OCI-LY7 (cell line): ENCODE data around the gene GHITM. TPM values are rescaled to one million over a fixed set of nuclear protein-coding genes. Genes with fewer than 3 reads are reported as not detected.

Experiments used
- BruUV-seq: library from RNA; stranded (reverse); fragments of 400-500 nt; replicated peaks from 2 replicates; lab custom pipeline; 2021; lab: Mats Ljungman, UMichigan
- CTCF ChIA-PET: fragments of 300-600 bp; sonication (Branson Sonifier 250); formaldehyde crosslinking; loops from one replicate; lab custom pipeline; 2022; ENCODE audit warnings: antibody characterized with exemption; ENCODE audit not compliant: unreplicated experiment; lab: Charles Lee
- POLR2A ChIA-PET: fragments of 300-600 bp; sonication (Branson Sonifier 250); formaldehyde crosslinking; loops from one replicate; lab custom pipeline; 2022; ENCODE audit warnings: antibody characterized with exemption; lab: Charles Lee
- DNase-seq: peaks from one replicate; pipeline ENCODE4 v3.0.0-alpha.2; 2015; ENCODE audit warnings: low spot score
- H2AFZ ChIP-seq: fragments of 200-600 bp; sonication (generic), shearing (Covaris generic); 2 replicates; pipeline ENCODE4 v1.6.1; 2014; ENCODE audit warnings: mild to moderate bottlenecking, antibody characterized with exemption, low read length, moderate library complexity
- H3K27ac ChIP-seq: fragments of 200-600 bp; sonication (generic); 2 replicates; pipeline ENCODE4 v1.5.1; 2014; ENCODE audit warnings: mixed run types, low read depth, mild to moderate bottlenecking, moderate library complexity, low read length, inconsistent platforms; ENCODE audit not compliant: poor library complexity, severe bottlenecking
- H3K36me3 ChIP-seq: fragments of 200-600 bp; sonication (generic); 2 replicates; pipeline ENCODE4 v1.6.1; 2014; ENCODE audit warnings: mild to moderate bottlenecking, antibody characterized with exemption, low read length, moderate library complexity, mixed read lengths; ENCODE audit not compliant: insufficient read depth
- H3K4me1 ChIP-seq: fragments of 200-600 bp; sonication (generic); 2 replicates; pipeline ENCODE4 v1.5.1; 2014; ENCODE audit warnings: mild to moderate bottlenecking, low read length; ENCODE audit not compliant: insufficient read depth, poor library complexity, severe bottlenecking
- H3K4me2 ChIP-seq: fragments of 200-600 bp; sonication (generic); 2 replicates; pipeline ENCODE4 v1.6.1; 2014; ENCODE audit warnings: mild to moderate bottlenecking, low read length
- H3K4me3 ChIP-seq: fragments of 200-600 bp; sonication (generic); 2 replicates; pipeline ENCODE4 v1.5.1; 2014; ENCODE audit warnings: mild to moderate bottlenecking, low read depth, low read length; ENCODE audit not compliant: poor library complexity, severe bottlenecking
- H3K79me2 ChIP-seq: fragments of 200-600 bp; sonication (generic); 2 replicates; pipeline ENCODE4 v1.6.1; 2016; ENCODE audit warnings: low read depth, mild to moderate bottlenecking, low read length, moderate library complexity, mixed read lengths; ENCODE audit not compliant: insufficient read depth
- H3K9me2 ChIP-seq: fragments of 200-600 bp; sonication (generic); 2 replicates; pipeline ENCODE4 v1.6.1; 2016; ENCODE audit warnings: mild to moderate bottlenecking, low read length, mixed read lengths; ENCODE audit not compliant: insufficient read depth
- H3K9me3 ChIP-seq: fragments of 200-600 bp; sonication (generic); 2 replicates; pipeline ENCODE4 v1.6.1; 2014; ENCODE audit warnings: mild to moderate bottlenecking, mixed run types, low read length, mixed read lengths
- H4K20me1 ChIP-seq: fragments of 200-600 bp; sonication (generic); 2 replicates; pipeline ENCODE4 v1.6.1; 2014; ENCODE audit warnings: mild to moderate bottlenecking, antibody characterized with exemption, low read length, moderate library complexity, mixed read lengths; ENCODE audit not compliant: insufficient read depth
- EZH2phosphoT487 ChIP-seq: fragments of 200-600 bp; sonication (generic); IDR thresholded peaks from 2 replicates; pipeline ENCODE4 v1.6.1; 2018; ENCODE audit warnings: low read depth, borderline replicate concordance, mild to moderate bottlenecking, mixed run types, antibody characterized with exemption, low read length, moderate library complexity, mixed read lengths
- intact Hi-C: fragments of 100-400 bp; cut with micrococcal nuclease; formaldehyde crosslinking; loops from one replicate; pipeline ENCODE4 v1.10.0; 2022; ENCODE audit not compliant: unreplicated experiment
- total RNA-seq, 2 experiments: library from RNA; depleted of rRNA in 1 of 2; stranded (reverse); fragments of >200 nt in 1 of 2; shearing (Covaris generic) in 1 of 2; gene quantifications; 2 replicates each; pipeline ENCODE4 v1.2.3, GENCODE V29; 2014 to 2022
- TF ChIP-seq, protein P1 (sequence below): fragments of 200-600 bp; sonication (generic); conservative IDR thresholded peaks from 2 replicates; pipeline ENCODE4 v1.5.1; 2014; ENCODE audit warnings: mild to moderate bottlenecking, antibody characterized with exemption, low read length, moderate library complexity, mixed read lengths

Gene GHITM
- total RNA-seq, 2 experiments from 2014 or later = 103 to 132 TPM

DNA sequence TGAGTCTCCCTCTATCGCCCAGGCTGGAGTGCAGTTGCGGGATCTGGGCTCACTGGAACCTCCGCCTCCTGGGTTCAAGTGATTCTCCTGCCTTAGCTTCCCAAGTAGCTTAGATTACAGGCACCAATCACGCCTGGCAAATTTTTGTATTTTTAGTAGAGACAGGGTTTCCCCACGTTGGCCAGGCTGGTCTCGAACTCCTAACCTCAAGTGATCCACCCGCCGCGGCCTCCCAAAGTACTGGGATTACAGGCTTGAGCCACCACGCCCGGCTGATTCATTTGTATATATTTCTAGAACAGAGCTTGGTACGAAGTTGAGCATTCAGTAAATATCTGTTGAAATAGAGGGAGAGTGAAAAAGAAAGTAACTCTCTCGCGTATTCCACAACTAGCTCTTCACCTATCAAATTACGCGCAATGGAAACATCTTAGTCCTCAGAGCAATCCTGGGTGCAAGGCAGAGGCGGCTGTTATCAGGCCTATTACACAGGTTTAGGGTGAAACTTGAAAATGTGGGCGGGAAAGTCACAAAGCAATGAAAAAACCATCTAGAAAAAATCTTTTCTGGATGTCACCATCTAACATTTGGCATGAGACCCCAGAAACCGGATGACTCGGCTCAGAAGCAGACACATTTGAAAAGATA lies 707 bp upstream of the GHITM start:
- no peak for TF ChIP-seq EZH2phosphoT487
- TF ChIP-seq, protein P1, sequence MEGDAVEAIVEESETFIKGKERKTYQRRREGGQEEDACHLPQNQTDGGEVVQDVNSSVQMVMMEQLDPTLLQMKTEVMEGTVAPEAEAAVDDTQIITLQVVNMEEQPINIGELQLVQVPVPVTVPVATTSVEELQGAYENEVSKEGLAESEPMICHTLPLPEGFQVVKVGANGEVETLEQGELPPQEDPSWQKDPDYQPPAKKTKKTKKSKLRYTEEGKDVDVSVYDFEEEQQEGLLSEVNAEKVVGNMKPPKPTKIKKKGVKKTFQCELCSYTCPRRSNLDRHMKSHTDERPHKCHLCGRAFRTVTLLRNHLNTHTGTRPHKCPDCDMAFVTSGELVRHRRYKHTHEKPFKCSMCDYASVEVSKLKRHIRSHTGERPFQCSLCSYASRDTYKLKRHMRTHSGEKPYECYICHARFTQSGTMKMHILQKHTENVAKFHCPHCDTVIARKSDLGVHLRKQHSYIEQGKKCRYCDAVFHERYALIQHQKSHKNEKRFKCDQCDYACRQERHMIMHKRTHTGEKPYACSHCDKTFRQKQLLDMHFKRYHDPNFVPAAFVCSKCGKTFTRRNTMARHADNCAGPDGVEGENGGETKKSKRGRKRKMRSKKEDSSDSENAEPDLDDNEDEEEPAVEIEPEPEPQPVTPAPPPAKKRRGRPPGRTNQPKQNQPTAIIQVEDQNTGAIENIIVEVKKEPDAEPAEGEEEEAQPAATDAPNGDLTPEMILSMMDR = no peak
- Histone ChIP-seq H3K36me3 (peaks cover 24% of the 10 kb centered on the region), H3K4me1 (peaks cover 20% of the 10 kb centered on the region), H3K9me2 (no peaks in the 10 kb centered on the region; the same call in 1 of the 2 replicates), H2AFZ (peak overlapping the region; percentile 100), H3K9me3 (no peaks in the 10 kb centered on the region), H3K27ac (no peak overlapping the region), H3K4me3 (peak overlapping the region; percentile 98), H4K20me1 (0 out of 2 replicates have a peak, but pooled peaks cover 8% of the 10 kb centered on the region), H3K4me2 (peak overlapping the region; percentile 75), H3K79me2 (peaks cover 31% of the 10 kb centered on the region)
- no peak for DNase-seq
- TSS peak; percentile 88 for BruUV-seq
- ChIA-PET CTCF (interaction anchor here (0.8 kb wide), 1 partner anchor 10 kb away, joined by 6 read pairs; no protein-coding TSS in a partner anchor), POLR2A (interaction anchor here (1.0 to 1.6 kb wide), 3 partner anchors 9 to 31 kb away, joined by 3 to 5 read pairs (median 4); no protein-coding TSS in a partner anchor)
- intact Hi-C loops = loop anchor here (2.0 kb wide), 1 partner anchor 190 kb away; the partner anchor contains the start of gene CCSER2

DNA sequence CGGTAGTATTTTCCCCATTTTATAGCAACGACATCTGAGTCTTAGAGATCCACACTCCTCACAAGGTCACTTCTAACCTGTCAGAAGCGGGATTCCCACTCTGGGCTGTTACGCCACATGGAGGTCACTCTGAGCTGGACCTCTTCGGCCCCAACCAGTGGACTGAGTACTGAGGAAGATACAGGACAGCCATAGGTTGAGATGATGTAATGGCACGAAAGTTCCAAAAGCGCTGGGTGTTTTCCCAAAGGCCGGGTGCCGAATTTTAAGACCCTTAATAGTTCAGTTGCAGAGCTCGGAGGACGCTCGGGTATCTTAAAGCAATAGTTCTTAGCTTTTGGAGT lies 699 bp downstream of the GHITM start:
- Histone ChIP-seq H3K27ac (peak overlapping the region; percentile 44), H3K79me2 (peaks cover 31% of the 10 kb centered on the region), H2AFZ (peak overlapping the region; percentile 52; the same call in 1 of the 2 replicates), H3K36me3 (peaks cover 38% of the 10 kb centered on the region), H3K9me3 (no peaks in the 10 kb centered on the region), H3K4me2 (peak overlapping the region; percentile 91), H3K4me3 (peak overlapping the region; percentile 98), H3K4me1 (peaks cover 20% of the 10 kb centered on the region), H3K9me2 (no peaks in the 10 kb centered on the region; the same call in 1 of the 2 replicates), H4K20me1 (0 out of 2 replicates have a peak, but pooled peaks cover 8% of the 10 kb centered on the region)
- TF ChIP-seq EZH2phosphoT487 = no peak
- TF ChIP-seq, protein P1 = no peak
- DNase-seq = peak; percentile 2
- intact Hi-C loops = no loop called here
- CTCF ChIA-PET = interaction anchor here (1.6 kb wide), 1 partner anchor 10 kb away, joined by 5 read pairs; no protein-coding TSS in a partner anchor
- BruUV-seq = no TSS peak
- POLR2A ChIA-PET = interaction anchor here (0.8 to 1.6 kb wide), 3 partner anchors 29 to 453 kb away, joined by 3 to 6 read pairs (median 4); no protein-coding TSS in a partner anchor
